T-helper 1 cell (primary cell): Measurements from ENCODE around the gene EPB41.
"Not testable (repeated sequence)": the region's sequence is repeated elsewhere in the genome, so short reads cannot be mapped to it uniquely, and the experiment has no call there.

Experiments
- DNase-seq, 5 donors: peaks; one replicate each; pipeline ENCODE4 v3.0.0-alpha.2; 2012 to 2020

Gene EPB41

DNA sequence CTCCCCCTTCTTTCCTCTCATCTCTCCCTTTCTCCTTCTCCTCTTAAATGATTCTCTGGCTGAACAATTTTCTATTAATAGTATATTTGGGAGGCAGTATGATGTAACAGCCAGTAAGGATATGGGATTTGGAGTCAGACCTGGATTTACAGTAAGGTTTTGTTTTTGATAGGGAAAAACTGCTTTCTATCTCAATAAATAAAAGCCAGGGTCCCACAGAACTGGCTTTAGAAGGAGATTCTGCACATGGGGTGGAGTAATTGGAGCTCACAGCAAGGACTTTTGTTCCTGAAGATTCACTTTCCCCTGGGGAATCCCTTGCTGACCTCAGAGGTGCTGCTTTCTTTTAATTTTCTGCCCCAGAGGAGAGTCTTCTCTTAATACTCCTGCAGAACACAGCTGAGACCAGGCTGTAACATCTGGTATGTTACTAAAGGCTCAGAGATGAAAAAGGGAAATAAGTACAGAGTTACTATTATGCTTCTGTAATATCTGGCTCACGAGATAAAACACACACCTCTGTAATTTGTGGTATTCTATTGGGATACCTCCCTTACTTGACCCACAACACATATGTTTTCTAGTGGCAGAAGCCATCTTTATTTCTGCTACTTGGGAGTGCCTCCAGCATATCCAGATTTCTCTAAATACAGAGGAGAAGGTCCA, 13.4 kb downstream of the EPB41 start:
- DNase-seq = no peak

DNA sequence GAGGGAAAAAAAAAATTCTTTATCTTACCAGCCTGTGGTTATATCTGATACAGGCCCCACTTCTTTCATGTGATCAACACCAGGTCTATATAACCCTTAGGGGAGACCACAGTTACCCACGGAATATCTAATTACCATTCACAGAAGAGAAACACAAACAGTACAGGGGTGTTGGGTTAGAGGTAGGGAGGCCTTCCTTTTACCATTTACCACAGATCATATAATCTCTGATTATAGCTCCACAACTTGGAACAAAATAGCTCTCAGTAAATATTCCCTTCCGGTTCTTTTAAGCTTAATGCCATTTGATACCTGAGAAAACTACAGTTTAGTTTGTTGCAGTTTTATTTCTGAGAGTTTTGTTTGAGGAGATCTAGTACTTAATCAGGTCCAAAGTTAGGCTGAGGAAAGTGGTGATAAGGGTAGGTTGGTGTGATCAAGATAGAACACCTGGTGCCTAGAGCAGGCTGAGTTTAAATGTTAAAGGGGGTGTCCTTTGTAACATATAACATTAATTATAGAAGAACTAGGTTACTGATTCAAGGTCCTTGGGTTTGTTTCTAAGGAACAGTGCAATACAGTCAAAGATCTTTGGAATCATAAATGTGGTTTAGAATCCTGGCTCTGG, 14.1 kb downstream of the EPB41 start:
- no peak for DNase-seq

DNA sequence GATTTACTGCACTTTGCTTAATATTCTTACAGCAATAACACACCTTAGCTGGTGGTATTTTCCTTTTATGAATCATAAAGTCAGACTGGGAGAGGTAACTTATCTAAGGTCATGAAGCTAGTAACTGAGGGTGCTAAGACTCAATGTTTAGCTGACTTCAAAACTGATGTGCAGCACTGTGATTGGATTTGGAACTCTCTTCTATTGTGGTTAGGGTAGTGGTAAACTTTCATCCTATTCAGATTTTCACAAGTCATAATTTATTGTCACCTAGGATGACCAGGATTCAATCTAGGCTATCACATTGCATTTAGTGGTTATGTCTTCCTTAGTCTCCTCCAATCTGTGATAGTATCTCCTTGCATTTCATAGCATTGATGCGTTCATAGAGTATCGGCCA, 18.9 kb downstream of the EPB41 start:
- no peak for DNase-seq

DNA sequence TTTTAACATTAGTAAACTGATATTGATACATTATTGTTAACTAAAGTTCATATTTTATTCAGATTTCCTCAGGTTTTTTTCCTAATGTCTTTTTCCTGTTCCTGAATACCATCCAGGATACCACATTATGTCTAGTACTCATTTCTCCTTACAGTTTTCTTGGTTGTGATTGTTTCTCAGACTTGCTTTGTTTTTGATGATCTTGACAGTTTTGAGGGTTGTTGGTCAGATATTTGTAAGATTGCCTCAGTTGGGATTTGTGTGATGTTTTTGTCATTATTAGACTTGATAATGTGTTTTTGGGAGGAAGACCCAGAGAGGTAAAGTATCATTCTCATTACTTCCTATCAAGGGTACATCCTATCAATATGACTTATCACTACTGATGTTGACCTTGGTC, 19.5 kb downstream of the EPB41 start:
- no peak for DNase-seq

DNA sequence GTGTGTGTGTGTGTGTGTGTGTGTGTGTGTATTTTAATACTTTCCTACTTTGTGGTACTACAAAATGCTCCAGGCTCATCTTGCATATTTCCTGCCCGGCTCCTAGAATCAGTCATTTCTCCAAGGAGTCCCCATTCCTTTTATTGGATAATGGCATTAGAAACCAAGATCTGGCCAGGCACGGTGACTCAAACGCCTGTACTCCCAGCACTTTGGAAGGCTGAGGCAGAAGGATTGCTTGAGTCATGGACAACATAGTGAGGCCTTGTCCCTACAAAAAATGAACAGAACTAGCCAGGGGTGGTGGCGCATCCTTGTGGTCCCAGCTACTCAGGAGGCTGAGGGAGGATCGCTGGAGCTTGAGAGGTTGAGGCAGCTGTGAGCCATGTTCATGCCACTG, 20.3 kb downstream of the EPB41 start:
- no peak for DNase-seq

DNA sequence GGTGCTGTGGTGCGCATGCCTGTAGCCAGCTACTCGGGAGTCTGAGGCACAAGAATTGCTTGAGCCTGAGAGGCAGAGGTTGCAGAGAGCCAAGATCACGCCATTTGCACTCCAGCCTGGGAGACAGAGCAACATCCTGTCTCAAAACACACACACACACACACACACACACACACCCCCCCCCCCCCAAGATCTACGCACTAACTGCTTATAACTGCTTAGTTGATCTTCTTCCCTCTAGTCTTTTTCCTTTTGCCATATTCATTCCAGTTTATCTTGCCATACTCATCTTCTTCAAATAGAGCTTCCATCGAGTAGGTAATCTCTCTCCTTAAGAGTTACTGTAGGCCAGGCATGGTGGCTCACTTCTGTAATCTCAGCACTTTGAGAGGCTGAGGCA, 20.9 kb downstream of the EPB41 start:
- no peak for DNase-seq

DNA sequence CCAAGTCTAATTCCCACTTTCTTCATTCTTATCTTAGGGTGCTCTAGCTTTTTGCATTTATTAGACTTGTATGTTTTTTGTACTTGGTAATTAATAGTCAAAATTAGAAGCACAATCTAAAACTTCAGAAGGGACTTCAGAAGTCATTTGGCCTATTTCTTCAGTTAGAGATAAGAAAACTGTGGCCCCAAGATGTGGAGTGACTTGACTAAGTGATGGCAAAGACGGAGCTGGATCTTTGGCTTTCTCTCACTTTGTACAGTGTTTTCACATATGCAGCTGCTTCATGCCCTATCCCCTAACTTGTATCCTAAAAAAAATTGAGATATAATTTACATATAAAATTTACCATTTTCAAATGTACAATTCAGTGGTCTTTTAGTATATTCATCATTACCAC, 21.7 kb downstream of the EPB41 start:
- DNase-seq = no peak

DNA sequence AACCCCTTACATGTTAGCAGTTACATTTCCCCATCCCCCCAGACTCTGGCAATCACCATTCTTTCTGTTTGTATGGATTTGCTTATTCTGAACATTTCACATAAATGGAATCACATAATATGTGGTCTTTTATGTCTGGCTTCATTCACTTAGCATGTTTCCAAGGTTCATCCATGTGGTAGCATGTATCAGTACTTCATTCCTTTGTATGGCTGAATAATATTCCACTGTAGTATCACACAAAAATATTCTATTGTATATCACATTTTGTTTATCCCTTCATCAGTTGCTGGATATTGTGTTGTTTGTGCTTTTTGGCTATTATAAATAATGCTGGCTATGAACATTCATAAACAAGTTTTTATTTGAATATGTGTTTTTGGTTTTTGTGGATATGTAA, 22.2 kb downstream of the EPB41 start:
- DNase-seq = no peak

DNA sequence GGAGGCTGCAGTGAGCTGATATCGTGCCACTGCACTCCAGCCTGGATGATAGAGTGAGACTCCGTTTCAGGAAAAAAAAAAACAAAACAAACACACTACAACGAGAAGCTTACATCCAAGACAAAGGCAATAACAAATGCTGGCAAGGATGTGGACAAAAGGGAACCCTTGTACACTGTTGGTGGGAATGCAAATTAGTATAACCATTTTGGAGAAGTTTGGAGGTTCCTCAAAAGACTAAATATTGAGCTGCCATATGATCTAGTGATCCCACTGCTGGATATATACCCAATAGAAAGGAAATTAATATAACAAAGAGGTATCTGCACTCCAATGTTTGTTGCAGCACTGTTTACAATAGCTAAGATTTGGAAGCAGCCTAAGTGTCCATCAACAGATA, 29.2 kb downstream of the EPB41 start:
- not testable (repeated sequence) for DNase-seq

DNA sequence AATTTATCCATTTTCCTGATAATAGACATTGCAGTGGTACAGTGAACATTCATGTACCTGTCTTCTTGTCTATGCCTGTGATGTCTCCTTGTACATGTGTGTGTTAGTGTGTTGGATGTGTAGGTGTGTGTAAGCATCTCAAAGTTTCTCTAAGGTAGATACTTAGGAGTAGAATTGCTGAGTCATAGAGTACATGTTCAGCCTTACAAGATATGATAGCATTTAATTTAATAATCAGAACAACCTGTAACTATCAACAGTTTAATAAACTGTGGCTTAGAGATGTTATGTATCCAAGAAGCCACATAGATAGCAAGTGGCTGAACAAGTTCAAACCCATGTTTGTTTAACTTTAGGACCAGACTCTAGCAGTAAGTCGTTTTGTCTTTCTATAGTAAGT, 35.6 kb downstream of the EPB41 start:
- DNase-seq = no peak

DNA sequence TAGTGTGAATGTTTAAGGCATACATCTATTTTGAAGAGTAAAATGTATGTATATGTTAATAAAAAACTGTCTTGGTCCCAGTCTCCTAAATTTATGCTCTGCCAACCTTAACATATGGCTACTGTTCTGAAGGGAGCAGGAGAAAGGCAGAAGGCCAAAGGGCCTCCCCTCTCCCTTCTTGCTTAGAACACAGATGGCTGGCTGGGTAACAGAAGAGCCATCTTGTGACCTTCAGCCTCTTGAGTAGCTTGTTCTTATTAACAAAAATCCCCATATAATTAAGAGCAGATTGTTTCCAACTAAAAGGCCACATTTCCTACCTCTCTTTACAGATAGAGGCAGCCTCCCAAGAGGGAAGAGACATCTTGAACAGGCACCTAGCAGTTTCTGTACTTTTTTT, 36.1 kb downstream of the EPB41 start:
- no peak for DNase-seq

DNA sequence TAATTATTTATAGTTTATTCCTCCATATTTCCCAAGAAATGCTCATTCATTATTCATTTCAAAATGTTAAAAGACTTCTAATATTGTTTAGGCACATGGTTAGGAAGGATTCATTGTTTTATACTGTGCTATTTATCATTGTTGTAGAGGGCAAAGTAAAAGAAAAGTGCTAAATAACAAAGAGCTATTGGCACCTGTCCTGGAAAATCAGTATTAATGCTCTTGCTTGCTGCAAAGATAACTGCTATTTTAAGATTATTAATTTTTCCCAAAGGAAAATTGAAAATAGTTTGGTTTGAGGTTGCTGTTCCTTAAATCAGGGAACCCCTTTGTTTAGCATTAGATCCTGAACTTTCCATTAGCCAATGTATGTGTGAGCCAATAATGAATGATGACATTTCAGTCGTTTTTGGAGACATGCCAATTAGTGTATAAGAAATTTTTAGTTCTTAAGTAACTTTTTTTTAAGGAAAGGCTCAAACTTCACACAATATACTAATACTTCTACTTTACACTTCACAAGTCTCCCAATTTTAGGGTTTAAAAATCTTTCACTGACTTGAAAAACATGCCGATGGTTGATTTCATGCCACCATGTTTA, 39.9 kb downstream of the EPB41 start:
- no peak for DNase-seq

DNA sequence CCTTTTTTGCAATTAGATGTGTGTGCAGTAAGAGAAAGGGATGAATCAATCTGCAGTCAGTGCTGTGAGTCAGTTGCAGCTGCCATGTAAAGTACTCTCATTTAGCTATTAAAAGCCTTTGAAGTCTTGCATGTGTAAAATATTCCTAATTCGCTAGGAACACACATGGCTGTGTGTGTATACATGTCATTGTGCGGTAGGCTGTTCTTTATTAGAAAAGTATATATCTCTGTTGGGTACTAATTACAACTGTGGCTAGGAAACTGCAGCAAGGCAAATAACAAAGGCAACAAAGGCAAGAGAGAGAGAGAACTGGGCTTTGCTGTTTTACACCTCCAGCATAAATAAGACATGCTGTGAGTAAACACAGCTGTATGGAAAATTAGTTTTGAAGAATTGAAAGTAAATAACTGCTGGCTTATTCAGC, 41.7 kb downstream of the EPB41 start:
- DNase-seq = no peak

DNA sequence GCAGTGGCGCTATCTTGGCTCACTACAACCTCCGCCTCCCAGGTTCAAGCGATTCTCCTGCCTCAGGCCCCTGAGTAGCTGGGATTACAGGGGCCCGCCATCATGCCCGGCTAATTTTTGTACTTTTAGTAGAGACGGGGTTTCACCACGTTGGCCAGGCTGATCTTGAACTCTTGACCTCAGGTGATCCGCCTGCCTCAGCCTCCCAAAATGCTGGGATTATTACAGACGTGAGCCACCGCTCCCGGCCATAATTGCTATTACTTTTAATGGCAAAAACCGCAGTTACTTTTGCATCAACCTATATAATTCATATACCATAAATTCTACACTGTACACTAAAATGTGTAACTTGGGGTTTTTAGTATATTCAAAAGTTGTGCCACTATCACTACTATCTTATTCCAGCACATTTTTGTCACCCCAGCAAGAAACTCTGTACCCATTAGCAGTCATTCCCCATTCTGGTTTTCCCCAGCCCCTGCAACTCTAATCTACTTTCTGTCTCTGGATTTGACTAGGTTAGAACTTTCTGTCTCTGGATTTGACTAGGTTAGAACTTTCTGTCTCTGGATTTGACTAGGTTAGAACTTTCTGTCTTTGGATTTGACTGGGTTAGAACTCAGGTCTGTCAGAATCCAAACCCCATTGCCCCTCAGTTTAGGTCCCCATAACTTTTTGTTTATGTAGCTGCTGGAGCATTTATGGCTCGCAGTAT, 47.9 kb downstream of the EPB41 start:
- peak in 1 of 5 donors; percentile 41 for DNase-seq

DNA sequence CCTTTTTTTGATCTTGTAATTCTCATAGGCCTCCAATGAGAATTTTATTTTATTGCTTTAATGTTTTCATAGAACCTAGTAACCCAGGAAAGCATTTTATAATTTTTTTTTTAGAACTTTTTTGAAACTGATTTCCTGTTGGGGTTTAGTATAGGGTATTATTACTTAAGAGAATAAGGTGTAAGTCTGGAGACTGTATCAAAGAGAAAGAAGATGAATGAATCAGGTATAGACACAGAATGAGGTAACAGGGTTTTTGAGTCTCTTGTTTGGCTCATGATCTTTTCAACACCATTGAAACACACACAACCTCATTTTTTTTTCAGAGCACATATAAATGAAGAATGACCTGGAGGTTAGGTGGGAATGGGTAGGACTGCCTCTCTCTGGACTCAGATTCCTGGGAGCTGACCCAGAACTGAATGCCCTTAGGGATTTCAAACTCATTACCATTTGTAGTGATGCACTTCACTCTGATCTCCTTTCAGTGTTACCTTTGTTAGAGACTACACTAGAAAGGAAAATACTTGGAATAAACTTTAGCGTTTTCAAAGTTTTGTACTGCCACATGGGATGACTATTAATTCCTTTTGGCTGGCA, 51.0 kb downstream of the EPB41 start:
- DNase-seq = no peak

DNA sequence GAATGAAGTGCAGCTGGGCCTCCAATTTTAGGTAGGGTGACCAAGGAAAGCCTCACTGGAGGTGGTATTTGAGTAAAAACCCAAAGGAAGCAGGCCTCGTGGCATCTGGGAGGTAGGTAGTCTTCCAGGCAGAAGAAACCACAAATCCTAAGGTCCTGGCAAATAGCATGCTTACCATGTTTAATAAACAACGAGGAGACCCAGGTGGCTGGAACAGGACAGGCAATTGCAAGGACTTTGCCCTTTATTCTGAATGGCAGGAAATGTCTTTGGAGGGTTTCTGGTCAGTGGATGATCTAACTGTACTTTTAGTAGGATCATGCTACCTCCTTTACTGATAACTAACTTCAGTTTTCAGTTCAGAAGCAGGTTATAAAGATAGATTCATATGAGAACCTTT, 52.2 kb downstream of the EPB41 start:
- no peak for DNase-seq

DNA sequence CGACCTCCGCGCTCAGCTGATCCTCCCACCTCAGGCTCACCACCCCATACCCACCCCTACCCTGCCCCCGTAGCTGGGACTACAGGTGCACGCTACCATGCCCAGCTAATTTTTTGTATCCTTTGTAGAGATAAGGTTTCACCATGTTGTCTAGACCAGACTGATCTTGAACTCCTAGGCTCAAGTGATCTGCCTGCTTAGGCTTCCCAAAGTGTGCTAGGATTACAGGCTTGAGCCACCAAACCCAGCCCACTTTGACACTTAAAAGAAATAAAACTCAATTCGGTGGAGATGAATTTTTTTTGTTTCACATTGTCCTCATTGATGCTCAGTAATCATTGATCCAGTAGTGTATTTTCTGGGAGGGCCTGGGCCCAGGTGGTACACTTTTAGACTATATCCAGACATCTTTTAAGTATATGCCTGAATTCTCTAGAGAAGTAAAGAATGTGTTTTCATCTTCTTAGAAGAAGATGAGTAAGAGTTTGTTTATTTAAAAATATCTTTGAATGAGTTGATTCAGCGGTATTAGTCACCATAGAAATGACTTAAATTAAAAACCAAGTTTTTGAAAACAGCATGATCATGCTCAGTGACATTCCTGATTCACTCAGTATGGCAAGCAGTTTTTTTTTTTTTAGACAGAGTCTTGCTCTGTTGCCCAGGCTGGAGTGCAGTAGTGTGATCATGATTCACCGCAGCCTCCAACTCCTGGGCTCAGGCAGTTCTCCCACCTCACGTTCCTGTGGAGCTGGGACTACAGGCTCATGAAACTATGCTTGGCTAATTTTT, 57.8 kb downstream of the EPB41 start:
- DNase-seq = no peak

DNA sequence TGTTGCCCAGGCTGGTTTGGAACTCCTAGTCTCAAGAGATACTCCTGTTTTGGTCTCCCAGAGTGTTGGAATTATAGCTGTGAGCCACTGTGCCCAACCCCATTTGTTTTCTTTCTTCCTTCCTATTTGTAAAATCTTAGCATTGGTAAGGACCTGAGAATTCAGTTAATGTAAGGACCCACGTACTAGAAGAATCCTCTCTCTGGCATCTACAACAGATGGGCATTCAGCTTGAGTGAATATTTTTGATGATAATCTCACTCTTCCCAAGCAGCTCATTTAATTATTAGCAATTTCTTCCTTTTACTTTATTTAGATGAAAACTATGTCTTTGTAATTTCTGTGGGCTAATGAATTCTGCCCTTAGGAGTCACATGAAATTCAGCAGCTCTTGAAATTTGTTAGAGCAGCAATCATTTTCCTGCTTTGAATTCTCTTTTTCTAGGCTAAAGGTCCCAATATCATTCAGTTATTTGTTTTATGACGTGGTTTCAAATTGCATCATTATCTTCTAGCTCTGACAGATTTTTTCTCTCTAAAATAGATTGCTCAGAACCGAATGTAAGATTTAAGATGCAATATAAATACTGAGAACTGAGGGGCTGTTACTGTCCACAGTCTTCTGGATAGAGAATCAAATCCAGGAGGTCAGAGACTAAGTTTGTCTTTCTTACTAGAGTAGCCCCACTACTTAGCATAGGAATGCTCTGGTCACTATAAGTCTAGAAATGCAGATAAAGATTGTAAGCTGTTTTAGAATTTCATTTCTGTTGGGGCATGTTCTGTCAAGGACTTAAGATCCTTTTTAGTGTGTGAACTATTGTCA, 59.4 kb downstream of the EPB41 start:
- no peak for DNase-seq

DNA sequence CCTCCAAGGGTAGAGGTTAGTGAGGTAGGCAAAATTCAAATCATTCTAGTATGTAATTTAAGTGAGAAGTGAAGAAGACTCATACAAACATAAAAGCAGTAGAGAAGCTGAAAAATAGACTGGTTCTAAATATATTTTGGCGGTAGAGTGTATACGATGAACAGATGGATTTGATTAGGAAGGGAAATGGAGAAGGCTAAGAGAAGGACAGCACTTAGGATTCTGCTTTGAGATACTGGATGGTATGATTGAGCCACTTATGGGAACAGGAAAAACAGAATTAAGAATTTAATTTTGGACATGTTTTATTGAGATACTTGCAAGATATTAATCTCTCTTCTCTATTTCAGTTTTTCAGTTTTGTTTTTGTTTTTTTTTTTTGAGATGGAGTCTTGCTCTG, 60.1 kb downstream of the EPB41 start:
- DNase-seq = no peak

DNA sequence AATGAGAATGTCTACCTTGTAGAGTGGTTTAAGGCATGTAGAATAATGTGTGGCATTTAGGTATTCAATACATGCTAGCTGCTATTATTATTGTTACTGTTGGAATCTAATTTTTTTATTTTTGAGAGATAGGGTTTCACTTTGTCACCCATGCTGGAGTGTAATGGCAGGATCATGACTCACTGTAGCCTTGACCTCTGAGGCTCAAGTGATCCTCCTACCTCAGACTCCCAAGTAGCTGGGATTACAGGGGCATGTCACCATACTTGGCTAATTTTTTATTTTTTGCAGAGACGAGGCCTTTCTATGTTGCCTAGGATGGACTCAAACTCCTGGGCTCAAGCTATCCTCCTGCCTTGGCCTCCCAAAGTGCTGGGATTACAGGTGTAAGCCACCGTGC, 61.9 kb downstream of the EPB41 start:
- DNase-seq = no peak

DNA sequence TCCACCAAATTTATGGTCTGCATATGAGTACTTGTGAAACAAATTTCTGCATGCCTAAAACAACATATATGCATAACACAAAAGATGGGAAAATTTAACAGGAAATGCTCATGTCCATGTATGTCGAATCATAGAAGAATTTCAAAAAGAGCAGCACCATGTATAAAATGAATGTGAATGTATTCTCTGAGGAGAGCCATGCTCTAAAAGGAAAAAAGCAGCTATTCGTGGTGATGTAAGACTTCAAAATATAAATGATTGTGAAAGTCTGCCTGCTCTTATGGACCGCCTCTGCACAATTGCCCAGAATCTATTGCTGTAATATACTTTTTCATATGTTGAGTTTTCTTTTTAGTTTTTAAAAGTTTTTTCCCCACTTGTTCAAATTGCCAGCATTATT, 66.8 kb downstream of the EPB41 start:
- DNase-seq = no peak

DNA sequence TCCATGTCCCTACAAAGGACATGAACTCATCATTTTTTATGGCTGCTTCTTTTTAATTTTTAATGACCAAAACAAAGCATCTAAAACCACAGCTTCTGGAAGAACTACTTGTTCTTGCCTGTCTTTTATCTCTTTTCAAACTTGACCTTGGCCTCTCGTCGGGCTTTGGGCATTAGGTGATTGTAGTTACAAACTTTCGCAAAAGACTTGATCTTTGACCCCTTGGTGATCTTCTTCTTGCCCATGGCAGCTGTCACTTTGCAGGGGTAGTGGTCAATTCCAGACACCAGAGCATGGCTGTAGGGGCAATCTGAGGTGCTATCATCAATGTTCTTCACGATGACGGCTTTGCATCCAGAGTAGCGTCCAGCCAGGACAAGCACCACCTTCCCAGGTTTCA, 67.8 kb downstream of the EPB41 start:
- DNase-seq = no peak
